GM18861 (cell line): ENCODE measurements around the gene OLFML1.
"Not testable (repeated sequence)": the region's sequence is repeated elsewhere in the genome, so short reads cannot be mapped to it uniquely, and the experiment has no call there.

ENCODE experiments used
- ATAC-seq: cut with Tn5 transposase; IDR thresholded peaks from one replicate; pipeline ENCODE4 v1.9.1; 2021; ENCODE audit not compliant: unreplicated experiment

Gene OLFML1

DNA sequence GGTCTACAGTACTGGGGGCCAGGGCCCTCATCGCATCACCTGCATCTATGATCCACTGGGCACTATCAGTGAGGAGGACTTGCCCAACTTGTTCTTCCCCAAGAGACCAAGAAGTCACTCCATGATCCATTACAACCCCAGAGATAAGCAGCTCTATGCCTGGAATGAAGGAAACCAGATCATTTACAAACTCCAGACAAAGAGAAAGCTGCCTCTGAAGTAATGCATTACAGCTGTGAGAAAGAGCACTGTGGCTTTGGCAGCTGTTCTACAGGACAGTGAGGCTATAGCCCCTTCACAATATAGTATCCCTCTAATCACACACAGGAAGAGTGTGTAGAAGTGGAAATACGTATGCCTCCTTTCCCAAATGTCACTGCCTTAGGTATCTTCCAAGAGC, 24.7 kb downstream of the OLFML1 start:
- ATAC-seq, result no peak

DNA sequence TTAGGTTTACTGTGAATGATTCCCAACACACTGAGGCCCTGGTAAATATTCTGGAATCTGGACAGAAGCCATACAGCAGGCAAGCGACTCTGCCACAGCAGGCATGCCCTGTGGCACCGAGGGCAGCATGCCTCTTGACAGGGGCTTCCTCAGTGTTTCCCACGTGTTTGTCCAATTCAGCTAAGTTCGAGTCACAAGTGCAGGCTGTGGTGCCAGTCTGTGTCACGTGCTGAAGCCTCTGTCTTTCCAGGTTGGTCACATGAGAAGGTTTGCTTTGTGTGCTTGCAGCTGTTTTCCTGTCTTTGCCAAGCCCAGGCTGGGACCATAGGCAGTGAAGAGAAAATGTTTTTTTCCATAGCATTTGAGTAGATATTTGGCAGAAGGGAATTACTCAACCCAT, 26.1 kb downstream of the OLFML1 start:
- ATAC-seq, result no peak

- ATAC-seq, result peak; percentile 77
These were observed 27.4 kb downstream of the OLFML1 start for GRCh38 chr11:7512525-7513233.

DNA sequence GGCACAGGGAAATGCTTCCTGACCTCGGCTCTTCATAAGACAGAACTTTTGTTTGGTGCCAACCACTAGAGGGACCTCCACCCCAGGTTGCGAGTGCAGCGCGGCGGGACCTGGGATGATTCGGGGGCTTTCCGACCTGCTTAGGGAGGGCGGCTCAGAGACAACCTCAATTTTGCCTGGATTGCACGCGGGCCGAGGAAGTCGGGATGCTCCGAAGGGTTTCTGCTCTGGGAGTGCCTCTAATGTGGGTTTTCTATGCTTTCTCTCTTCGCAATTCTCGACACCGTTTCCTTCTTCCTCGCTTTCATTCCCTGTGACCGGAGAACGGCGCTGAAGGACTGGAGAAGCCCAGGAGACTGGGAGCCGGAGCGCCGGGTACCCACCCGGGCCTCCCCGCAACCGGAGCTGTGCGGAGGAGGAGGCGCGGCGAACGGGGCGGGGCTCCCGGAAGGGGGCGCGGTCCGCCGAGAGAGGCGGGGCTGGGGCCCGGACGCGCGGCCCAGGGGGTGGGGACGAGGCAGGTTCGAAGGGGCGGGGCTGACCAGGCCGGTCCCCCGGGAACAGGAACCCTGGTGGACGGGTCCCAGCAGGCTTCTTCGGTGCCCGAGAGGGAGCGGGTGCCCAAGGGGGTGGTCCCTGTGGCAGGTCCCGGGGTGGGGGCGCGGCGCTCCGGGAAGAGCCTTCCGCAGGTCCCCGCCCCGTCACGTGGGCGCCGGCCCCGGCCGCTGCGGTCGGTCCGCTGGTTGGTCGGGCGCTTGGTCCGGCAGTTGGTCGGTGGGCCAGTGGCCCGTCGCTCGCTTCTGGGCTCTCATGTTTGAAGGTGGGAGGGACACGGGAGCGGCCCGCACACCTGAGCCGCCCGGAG, 28.2 kb downstream of the OLFML1 start, which contains the start of gene PPFIBP2:
Gene PPFIBP2, plus strand, starts transcription at position 766 of the 865 bp plus-strand sequence. CDS start 35,477 bp downstream, outside the sequence.
- peak; percentile 43 for ATAC-seq

GRCh38 chr11:7514099-7514591, 28.8 kb downstream of the OLFML1 start:
- peak; percentile 3 for ATAC-seq

DNA sequence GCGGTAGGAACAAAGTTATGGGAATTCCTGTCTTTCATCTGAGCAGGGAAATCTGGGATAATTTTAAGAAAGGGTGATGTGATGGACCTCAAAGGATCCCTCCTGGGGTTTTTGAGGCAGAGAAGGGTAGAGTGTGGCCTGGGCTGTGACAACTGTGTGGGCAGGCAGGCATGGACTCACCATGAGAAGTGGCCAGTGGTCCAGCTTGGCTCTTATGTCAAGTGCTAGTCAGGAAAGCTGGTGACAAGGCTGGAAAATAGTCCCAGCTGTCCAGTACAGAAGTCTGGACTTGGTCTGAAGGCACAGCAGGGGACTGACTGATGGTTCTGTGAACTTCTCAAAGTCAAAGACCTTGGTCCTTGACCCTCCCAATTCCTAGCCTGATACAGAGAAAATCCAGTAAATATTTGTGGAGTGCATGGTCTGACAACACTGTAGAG, 30.2 kb downstream of the OLFML1 start:
- no peak for ATAC-seq

DNA sequence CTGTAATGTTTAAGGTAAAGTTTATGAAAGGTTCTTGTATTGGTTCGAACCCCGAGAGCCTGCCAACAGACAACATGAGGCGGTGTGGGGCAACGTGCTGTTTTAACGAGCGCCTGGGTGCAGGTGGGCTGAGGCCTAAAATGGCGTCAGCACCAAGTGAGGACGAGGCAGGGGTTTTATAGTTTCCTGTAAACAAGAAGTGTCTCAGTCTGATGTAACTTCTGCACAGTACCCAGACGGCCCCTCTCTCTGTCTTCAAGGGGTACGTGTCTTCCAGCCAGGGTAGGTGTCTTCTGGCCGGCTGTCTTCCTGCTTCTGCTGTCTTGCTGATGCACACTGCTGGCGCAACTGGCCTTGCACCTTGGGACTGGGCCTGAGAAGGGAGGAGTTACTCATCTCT, 31.2 kb downstream of the OLFML1 start:
- ATAC-seq, result no peak

- not testable (repeated sequence) for ATAC-seq
These were observed 32.4 kb downstream of the OLFML1 start for GRCh38 chr11:7517743-7518142.

DNA sequence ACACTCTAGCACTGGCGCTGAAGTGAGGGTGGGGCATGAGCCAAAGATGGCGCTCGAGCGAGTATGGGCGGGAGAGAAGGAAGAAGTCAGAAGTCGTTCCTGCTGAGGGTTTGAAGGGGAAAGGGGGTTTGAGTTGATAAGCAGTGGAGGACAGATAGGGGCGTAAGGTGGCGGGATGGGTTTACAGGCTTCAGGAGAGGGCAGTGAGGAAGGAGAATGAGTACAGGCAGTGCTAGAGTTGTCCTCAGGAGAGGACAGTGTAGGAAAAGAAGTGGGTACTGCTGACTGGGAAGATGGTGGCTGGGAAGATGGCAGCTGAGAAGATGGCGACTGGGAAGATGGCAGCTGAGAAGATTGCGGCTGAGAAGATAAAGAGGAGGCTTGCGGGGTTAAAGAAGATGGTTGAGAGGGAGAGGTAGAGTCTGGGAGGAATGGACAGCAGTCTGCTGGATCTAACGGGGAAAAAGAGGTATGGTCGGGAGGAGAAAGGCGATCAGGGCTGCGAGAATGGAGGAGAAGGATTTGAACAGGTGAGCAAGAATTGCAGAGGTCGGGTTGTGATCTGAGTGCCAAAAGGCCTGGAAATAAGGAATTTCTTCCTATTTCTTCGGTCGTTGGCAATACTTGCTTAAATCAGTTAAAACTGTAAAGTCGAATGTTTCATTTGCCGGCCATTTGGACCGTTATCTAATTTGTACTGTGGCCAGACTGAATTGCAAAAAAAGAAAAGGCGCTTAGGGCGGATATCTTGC, 33.7 kb downstream of the OLFML1 start:
- no peak for ATAC-seq

GRCh38 chr11:7520011-7520942, 35.0 kb downstream of the OLFML1 start:
- peak; percentile 36 for ATAC-seq

GRCh38 chr11:7520981-7521487, 35.7 kb downstream of the OLFML1 start:
- peak; percentile 86 for ATAC-seq

DNA sequence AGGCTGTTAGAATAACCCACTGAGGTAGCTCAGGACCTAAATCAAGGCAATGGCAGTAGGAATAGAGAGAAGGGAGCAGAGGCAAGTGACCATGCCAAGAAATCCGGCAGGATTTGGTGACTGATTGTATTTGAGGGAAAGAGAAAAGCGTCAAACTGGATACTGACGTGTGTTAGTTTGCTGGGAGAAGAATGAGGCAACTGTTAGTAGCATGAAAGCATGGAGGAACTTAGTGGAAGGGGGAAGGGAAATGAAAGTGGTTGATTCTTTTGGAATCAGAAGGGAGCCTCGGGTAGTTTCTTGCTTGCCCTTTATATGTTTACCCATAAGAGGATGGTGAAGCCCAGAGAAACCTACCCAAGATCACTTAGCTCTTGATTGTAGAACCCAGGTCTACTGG, 36.8 kb downstream of the OLFML1 start:
- no peak for ATAC-seq

- ATAC-seq, result no peak
These were observed 37.2 kb downstream of the OLFML1 start for GRCh38 chr11:7522546-7522945.

DNA sequence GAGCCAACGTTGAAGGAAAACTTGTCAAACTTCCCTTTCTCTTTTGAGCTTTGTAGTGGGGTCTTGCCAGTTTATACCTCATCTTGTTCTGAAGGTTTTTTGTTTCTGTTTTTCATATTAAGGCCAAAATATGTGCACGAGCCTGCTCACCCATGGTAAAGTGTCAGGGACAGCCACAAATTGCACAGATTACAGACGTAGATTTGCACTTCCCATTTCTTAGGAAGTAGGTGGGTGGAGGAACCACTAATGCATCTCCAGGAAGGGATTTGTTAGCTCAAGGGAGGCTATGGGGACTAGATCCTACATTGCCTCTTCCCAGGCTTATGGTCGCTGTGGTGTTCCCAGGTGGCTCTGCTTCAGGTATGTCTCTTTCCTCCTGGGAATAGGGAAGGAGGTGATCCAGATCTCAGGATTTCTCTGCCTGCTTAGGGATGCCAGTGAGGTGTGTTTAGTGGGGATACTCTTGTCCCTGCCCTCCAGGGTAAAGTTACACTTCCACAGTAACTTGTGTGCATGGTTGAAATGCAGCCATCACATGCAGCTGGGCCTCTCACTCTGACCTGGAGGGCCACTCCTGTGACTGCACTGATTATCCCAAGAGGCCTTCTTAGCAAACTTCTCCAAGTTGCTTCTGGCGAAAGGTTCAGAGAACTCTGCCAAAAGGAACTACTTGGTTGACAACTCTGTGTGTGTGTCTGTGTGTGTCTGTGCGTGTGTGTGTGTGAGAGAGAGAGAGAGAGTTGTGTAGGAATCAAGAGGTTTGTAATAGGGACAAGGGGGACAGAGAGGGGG, 38.3 kb downstream of the OLFML1 start:
- no peak for ATAC-seq

DNA sequence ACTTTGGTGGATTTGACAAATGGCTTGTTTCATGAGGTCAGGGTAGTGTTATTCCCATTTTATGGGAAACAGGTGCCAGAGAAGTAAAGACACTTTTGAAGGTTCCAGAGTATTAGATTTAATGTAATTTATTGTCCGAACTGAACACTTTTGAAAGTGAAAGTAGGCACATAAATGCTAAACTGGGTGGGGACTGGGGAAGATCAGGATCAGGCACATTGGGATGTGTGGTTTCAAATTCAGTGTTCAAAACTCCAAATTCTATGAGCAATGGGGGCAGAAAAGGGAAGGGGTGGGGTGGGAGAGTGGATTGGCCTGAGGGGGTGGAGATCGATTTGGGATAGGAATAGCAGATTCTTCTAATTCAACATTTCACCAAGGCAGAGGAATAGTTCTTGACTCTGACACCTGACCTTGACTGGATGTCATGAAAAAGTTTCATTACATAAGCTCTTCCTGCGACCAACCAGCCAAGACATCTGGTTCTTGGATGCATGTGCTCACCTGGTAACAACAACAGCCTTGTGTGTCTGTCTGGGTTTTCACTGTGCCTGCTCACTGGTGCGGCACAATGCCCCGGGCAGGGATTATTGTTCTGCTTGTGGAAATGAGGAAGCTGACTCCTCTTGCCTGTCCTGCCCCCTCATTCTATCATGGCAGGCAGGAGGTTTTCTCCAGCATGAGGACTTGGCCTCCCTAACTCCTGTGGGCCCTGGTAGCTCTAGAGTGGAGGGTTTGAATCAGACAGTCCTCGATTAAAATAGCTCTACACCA, 39.3 kb downstream of the OLFML1 start:
- ATAC-seq, result no peak

- ATAC-seq, result no peak
These were observed 40.1 kb downstream of the OLFML1 start for GRCh38 chr11:7525424-7525823.

DNA sequence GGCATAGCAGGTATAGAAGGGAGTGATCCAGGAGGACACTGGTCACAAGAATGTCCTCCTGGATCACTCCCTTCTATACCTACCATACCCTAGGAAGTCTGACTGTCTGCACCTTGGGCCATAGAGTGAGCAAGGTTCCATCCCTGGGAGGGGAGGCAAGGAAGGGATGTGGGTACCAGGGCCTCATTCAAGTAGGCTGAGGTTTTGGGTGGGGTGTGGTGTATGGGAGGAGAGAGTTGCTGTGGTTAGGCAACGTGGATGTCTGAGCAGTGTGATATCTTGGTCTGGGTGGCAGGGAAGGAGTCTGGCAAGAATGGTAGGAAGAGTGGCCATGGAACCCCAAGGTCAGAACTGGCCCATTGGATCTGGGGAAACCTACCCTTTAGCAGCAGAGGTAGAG, 41.7 kb downstream of the OLFML1 start:
- no peak for ATAC-seq

DNA sequence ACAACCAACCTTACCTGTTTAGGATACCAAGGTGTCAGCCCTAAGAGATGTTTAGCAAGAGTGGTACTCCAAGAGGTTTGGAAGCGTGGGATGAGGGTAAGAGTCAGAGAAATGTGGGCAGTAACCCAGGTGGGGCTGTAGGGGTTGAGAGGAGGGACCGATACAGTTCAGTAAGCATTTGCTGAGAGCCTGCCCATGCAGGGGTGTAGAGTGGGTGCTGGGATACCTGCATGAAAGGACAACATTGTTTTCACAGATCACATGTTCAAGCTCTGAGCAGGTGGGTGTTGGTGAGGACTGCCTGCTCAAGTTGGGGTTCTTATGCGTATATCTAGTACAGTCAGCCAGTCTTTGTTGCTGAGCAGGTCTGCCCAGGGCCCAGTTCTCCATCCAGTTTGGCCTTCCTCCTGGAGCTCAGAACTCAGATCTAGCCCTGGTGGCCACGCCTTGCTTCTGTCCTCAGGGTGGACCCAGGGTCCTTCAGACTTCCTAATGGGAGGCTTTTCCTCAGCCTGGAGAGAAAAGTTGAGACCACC, 43.3 kb downstream of the OLFML1 start:
- no peak for ATAC-seq
